ENCODE data around the gene CD300C.

DNA sequence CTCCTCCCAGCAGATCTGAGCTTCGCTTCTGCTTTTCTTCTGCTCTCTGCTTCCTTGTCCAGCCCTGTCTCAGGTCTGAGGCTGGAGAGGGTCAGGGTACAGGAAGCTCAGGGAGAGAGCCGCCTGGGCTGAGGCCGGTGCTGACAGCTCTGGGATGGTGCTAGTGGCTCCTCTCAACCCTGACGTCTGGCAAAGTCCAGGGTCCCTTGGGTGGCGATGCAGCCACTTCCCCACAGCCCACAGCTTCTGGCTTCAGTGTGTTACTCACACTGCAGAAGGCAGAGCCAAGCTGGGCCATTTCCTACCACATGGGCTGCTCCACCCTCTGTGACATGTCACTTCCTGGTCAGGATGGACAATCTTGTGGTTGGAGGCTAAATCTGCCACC, at the start of gene CD300C:
- TF ChIP-seq, protein P1, sequence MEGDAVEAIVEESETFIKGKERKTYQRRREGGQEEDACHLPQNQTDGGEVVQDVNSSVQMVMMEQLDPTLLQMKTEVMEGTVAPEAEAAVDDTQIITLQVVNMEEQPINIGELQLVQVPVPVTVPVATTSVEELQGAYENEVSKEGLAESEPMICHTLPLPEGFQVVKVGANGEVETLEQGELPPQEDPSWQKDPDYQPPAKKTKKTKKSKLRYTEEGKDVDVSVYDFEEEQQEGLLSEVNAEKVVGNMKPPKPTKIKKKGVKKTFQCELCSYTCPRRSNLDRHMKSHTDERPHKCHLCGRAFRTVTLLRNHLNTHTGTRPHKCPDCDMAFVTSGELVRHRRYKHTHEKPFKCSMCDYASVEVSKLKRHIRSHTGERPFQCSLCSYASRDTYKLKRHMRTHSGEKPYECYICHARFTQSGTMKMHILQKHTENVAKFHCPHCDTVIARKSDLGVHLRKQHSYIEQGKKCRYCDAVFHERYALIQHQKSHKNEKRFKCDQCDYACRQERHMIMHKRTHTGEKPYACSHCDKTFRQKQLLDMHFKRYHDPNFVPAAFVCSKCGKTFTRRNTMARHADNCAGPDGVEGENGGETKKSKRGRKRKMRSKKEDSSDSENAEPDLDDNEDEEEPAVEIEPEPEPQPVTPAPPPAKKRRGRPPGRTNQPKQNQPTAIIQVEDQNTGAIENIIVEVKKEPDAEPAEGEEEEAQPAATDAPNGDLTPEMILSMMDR (IDR thresholded peaks at IDR 0.05) = no peak
- peak in 1 of 4 donors; percentile 71 for TF ChIP-seq POLR2A (IDR thresholded peaks at IDR 0.05)

Measured in upper lobe of left lung (tissue), 4 donors.